ENCODE results near the gene SEMA3F.

SEMA3F gene

GRCh38 chr3:50154840-50155490 lies at the start of gene SEMA3F:
Gene SEMA3F (plus strand): TSS chr3:50155324. CDS start chr3:50159623, 4,299 bp downstream.
- H3K36me3 Mint-ChIP-seq = no peaks in the 10 kb centered on the region
- peak within 1 kb of the TSS; percentile 82 for H3K4me3 Mint-ChIP-seq
- H3K9me3 Mint-ChIP-seq = no peaks in the 10 kb centered on the region
- H3K4me1 Mint-ChIP-seq = peaks cover 23% of the 10 kb centered on the region
- H3K27me3 Mint-ChIP-seq = peaks cover 53% of the 10 kb centered on the region
- ATAC-seq = peak; percentile 90
- H3K27ac Mint-ChIP-seq = no peak within 1 kb of the TSS

- no peaks in the 10 kb centered on the region for H3K27me3 Mint-ChIP-seq
- H3K4me1 Mint-ChIP-seq = no peaks in the 10 kb centered on the region
- H3K36me3 Mint-ChIP-seq = peaks cover 67% of the 10 kb centered on the region
- ATAC-seq = no peak
- H3K4me3 Mint-ChIP-seq = no peak overlapping the region
- H3K9me3 Mint-ChIP-seq = no peaks in the 10 kb centered on the region
- H3K27ac Mint-ChIP-seq = no peak overlapping the region
Observed at GRCh38 chr3:50111757-50112156, 43.4 kb upstream of the SEMA3F start.

GRCh38 chr3:50112462-50112861 lies 42.7 kb upstream of the SEMA3F start:
- Mint-ChIP-seq H3K27me3 (no peaks in the 10 kb centered on the region), H3K9me3 (no peaks in the 10 kb centered on the region), H3K36me3 (peaks cover 67% of the 10 kb centered on the region), H3K4me3 (no peak overlapping the region), H3K4me1 (no peaks in the 10 kb centered on the region), H3K27ac (no peak overlapping the region)
- ATAC-seq = no peak

GRCh38 chr3:50117120-50117519 lies 38.0 kb upstream of the SEMA3F start:
- no peaks in the 10 kb centered on the region for H3K27me3 Mint-ChIP-seq
- H3K9me3 Mint-ChIP-seq = no peaks in the 10 kb centered on the region
- H3K4me3 Mint-ChIP-seq = no peak overlapping the region
- H3K36me3 Mint-ChIP-seq = peaks cover 51% of the 10 kb centered on the region
- H3K27ac Mint-ChIP-seq = no peak overlapping the region
- no peak for ATAC-seq
- H3K4me1 Mint-ChIP-seq = no peaks in the 10 kb centered on the region

- Mint-ChIP-seq H3K4me3 (no peak overlapping the region), H3K4me1 (peaks cover 3% of the 10 kb centered on the region), H3K9me3 (no peaks in the 10 kb centered on the region), H3K27me3 (no peaks in the 10 kb centered on the region), H3K36me3 (peaks cover 48% of the 10 kb centered on the region), H3K27ac (no peak overlapping the region)
- ATAC-seq = no peak
Observed at GRCh38 chr3:50118237-50118636, 36.9 kb upstream of the SEMA3F start.

GRCh38 chr3:50119786-50120185 lies 35.3 kb upstream of the SEMA3F start:
- Mint-ChIP-seq H3K27me3 (no peaks in the 10 kb centered on the region), H3K36me3 (peaks cover 35% of the 10 kb centered on the region), H3K4me1 (peaks cover 5% of the 10 kb centered on the region), H3K27ac (no peak overlapping the region), H3K4me3 (no peak overlapping the region), H3K9me3 (no peaks in the 10 kb centered on the region)
- ATAC-seq = no peak

- no peak overlapping the region for H3K4me3 Mint-ChIP-seq
- no peak for ATAC-seq
- H3K4me1 Mint-ChIP-seq = peaks cover 5% of the 10 kb centered on the region
- no peaks in the 10 kb centered on the region for H3K27me3 Mint-ChIP-seq
- no peak overlapping the region for H3K27ac Mint-ChIP-seq
- no peaks in the 10 kb centered on the region for H3K9me3 Mint-ChIP-seq
- H3K36me3 Mint-ChIP-seq = peaks cover 29% of the 10 kb centered on the region
Observed at GRCh38 chr3:50120364-50121071, 34.6 kb upstream of the SEMA3F start.

GRCh38 chr3:50121072-50122032 lies 33.8 kb upstream of the SEMA3F start:
- no peak overlapping the region for H3K27ac Mint-ChIP-seq
- H3K36me3 Mint-ChIP-seq = peaks cover 21% of the 10 kb centered on the region
- no peaks in the 10 kb centered on the region for H3K9me3 Mint-ChIP-seq
- H3K4me1 Mint-ChIP-seq = peaks cover 5% of the 10 kb centered on the region
- no peaks in the 10 kb centered on the region for H3K27me3 Mint-ChIP-seq
- ATAC-seq = peak; percentile 88
- no peak overlapping the region for H3K4me3 Mint-ChIP-seq

GRCh38 chr3:50122071-50122470 lies 33.1 kb upstream of the SEMA3F start:
- H3K36me3 Mint-ChIP-seq = peaks cover 14% of the 10 kb centered on the region
- no peaks in the 10 kb centered on the region for H3K27me3 Mint-ChIP-seq
- no peak overlapping the region for H3K27ac Mint-ChIP-seq
- no peak overlapping the region for H3K4me3 Mint-ChIP-seq
- peaks cover 5% of the 10 kb centered on the region for H3K4me1 Mint-ChIP-seq
- ATAC-seq = no peak
- H3K9me3 Mint-ChIP-seq = no peaks in the 10 kb centered on the region

GRCh38 chr3:50122661-50123391 lies 32.3 kb upstream of the SEMA3F start:
- Mint-ChIP-seq H3K9me3 (no peaks in the 10 kb centered on the region), H3K36me3 (peaks cover 8% of the 10 kb centered on the region), H3K27ac (no peak overlapping the region), H3K4me1 (peaks cover 5% of the 10 kb centered on the region), H3K27me3 (no peaks in the 10 kb centered on the region), H3K4me3 (no peak overlapping the region)
- ATAC-seq = no peak

GRCh38 chr3:50123394-50124051 lies 31.6 kb upstream of the SEMA3F start:
- Mint-ChIP-seq H3K9me3 (no peaks in the 10 kb centered on the region), H3K4me3 (no peak overlapping the region), H3K4me1 (peaks cover 5% of the 10 kb centered on the region), H3K36me3 (peaks cover 1% of the 10 kb centered on the region), H3K27ac (no peak overlapping the region), H3K27me3 (no peaks in the 10 kb centered on the region)
- ATAC-seq = no peak

- no peaks in the 10 kb centered on the region for H3K27me3 Mint-ChIP-seq
- H3K4me1 Mint-ChIP-seq = peaks cover 5% of the 10 kb centered on the region
- H3K9me3 Mint-ChIP-seq = no peaks in the 10 kb centered on the region
- no peak for ATAC-seq
- no peak overlapping the region for H3K27ac Mint-ChIP-seq
- H3K4me3 Mint-ChIP-seq = no peak overlapping the region
- H3K36me3 Mint-ChIP-seq = no peaks in the 10 kb centered on the region
Observed at GRCh38 chr3:50124052-50124799, 30.9 kb upstream of the SEMA3F start.

- no peak overlapping the region for H3K4me3 Mint-ChIP-seq
- no peaks in the 10 kb centered on the region for H3K27me3 Mint-ChIP-seq
- ATAC-seq = no peak
- H3K27ac Mint-ChIP-seq = no peak overlapping the region
- no peaks in the 10 kb centered on the region for H3K36me3 Mint-ChIP-seq
- no peaks in the 10 kb centered on the region for H3K9me3 Mint-ChIP-seq
- H3K4me1 Mint-ChIP-seq = peaks cover 5% of the 10 kb centered on the region
Observed at GRCh38 chr3:50124800-50125178, 30.3 kb upstream of the SEMA3F start.

All from stimulated activated memory B cell treated with anti-CD40 and anti-IgM and Interleukin-4, amounts not matched to agents 10 μg/mL and 1 μg/mL and 100 μg/mL, for 72 hours (primary cell).